HPDE6-E6E7 (cell line): ENCODE measurements around the gene SMIM45.

Experiments used
- DNase-seq: peaks from one replicate; pipeline ENCODE4 v3.0.0; 2011; ENCODE audit warnings: missing footprints; ENCODE audit errors: extremely low spot score

Gene SMIM45

GRCh38 chr22:41969110-41969646 lies 17.2 kb downstream of the SMIM45 start, which contains the start of gene SEPTIN3:
SEPTIN3 (plus strand) TSS chr22:41969443; CDS start chr22:41971493, 2,050 bp downstream.
- DNase-seq: no peak

GRCh38 chr22:41970601-41971000 lies 18.7 kb downstream of the SMIM45 start:
- DNase-seq: no peak

- DNase-seq: no peak
These were observed 19.5 kb downstream of the SMIM45 start for GRCh38 chr22:41971431-41971830.

- no peak for DNase-seq
These were observed 22.8 kb downstream of the SMIM45 start for GRCh38 chr22:41974691-41975290.

GRCh38 chr22:41975299-41976069 lies 23.5 kb downstream of the SMIM45 start:
- no peak for DNase-seq

- DNase-seq: no peak
These were observed 24.3 kb downstream of the SMIM45 start for GRCh38 chr22:41976070-41976901.

GRCh38 chr22:41976961-41977566 lies 25.1 kb downstream of the SMIM45 start:
- no peak for DNase-seq

- DNase-seq: no peak
These were observed 26.8 kb downstream of the SMIM45 start for GRCh38 chr22:41978732-41979131.

- DNase-seq: no peak
These were observed 27.7 kb downstream of the SMIM45 start for GRCh38 chr22:41979423-41980250.

- no peak for DNase-seq
These were observed 30.9 kb downstream of the SMIM45 start for GRCh38 chr22:41982865-41983264.

GRCh38 chr22:41983513-41984405 lies 31.8 kb downstream of the SMIM45 start:
- no peak for DNase-seq

GRCh38 chr22:41987276-41987675 lies 35.3 kb downstream of the SMIM45 start:
- DNase-seq: no peak

GRCh38 chr22:41989246-41989645 lies 37.3 kb downstream of the SMIM45 start:
- no peak for DNase-seq

GRCh38 chr22:41991111-41991510 lies 39.2 kb downstream of the SMIM45 start:
- DNase-seq: no peak

GRCh38 chr22:41992496-41992895 lies 40.5 kb downstream of the SMIM45 start:
- no peak for DNase-seq

- DNase-seq: no peak
These were observed 43.3 kb downstream of the SMIM45 start for GRCh38 chr22:41995211-41995610.

- DNase-seq: no peak
These were observed 44.9 kb downstream of the SMIM45 start for GRCh38 chr22:41996826-41997225.

GRCh38 chr22:41998361-41999261 lies 46.7 kb downstream of the SMIM45 start, which contains the start of gene WBP2NL:
WBP2NL (plus strand) TSS chr22:41998788; CDS start chr22:41998819, 31 bp downstream.
- DNase-seq: peak; percentile 87

GRCh38 chr22:42000466-42000865 lies 48.5 kb downstream of the SMIM45 start:
- DNase-seq: no peak
